Endothelial cell of umbilical vein (primary cell): ENCODE data around the gene IKZF3. TPM values are rescaled to one million over a fixed set of nuclear protein-coding genes. Genes with fewer than 3 reads are reported as not detected.
"Not testable (repeated sequence)": the region's sequence is repeated elsewhere in the genome, so short reads cannot be mapped to it uniquely, and the experiment has no call there.

Experiments
- BruUV-seq: library from RNA; stranded (reverse); fragments of 400-500 nt; replicated peaks from 2 replicates; lab custom pipeline; 2021; lab: Mats Ljungman, UMichigan
- CTCF ChIA-PET: fragments of 300-600, 350-600 bp; sonication (Branson Sonifier 250); formaldehyde crosslinking; loops from one replicate; lab custom pipeline; 2021; ENCODE audit warnings: antibody characterized with exemption, inconsistent platforms; lab: Charles Lee
- POLR2A ChIA-PET: fragments of 300-600, 350-600 bp; sonication (Branson Sonifier 250); formaldehyde crosslinking; loops from one replicate; lab custom pipeline; 2021; ENCODE audit warnings: antibody characterized with exemption, inconsistent platforms; lab: Charles Lee
- DNase-seq: peaks from one replicate; pipeline ENCODE4 v3.0.0-alpha.2; 2011; ENCODE audit warnings: low read depth, low spot score
- FAIRE-seq: peaks from 2 replicates; lab custom pipeline; 2011; peaks lifted over from hg19 to GRCh38; lab: Jason Lieb, UNC
- H2AFZ ChIP-seq: 2 replicates; pipeline ENCODE4 v1.6.0; 2012; ENCODE audit warnings: low read depth, low read length, control low read depth, inconsistent platforms
- H3K27ac ChIP-seq: 2 replicates; pipeline ENCODE4 v1.5.1; 2011; ENCODE audit warnings: low read depth, mild to moderate bottlenecking, control low read depth, low read length, moderate library complexity; ENCODE audit not compliant: insufficient read depth
- H3K27me3 ChIP-seq, 2 experiments: 2 replicates each; pipeline versions ENCODE4 v1.6.0 to v1.6.1; 2011; ENCODE audit warnings: low read length in 2 of 2, mixed read lengths in 1 of 2; ENCODE audit not compliant: control insufficient read depth in 2 of 2, insufficient read depth in 2 of 2
- H3K36me3 ChIP-seq, 2 experiments: 2 replicates in 1 of 2; 3 replicates in 1 of 2; pipeline ENCODE4 v1.5.1; 2011; ENCODE audit warnings: low read length in 2 of 2, mild to moderate bottlenecking in 1 of 2, moderate library complexity in 1 of 2; ENCODE audit not compliant: control insufficient read depth in 2 of 2, insufficient read depth in 2 of 2; ENCODE audit errors: extremely low read depth in 1 of 2
- H3K4me1 ChIP-seq: 3 replicates; pipeline ENCODE4 v1.5.1; 2011; ENCODE audit warnings: mild to moderate bottlenecking, low read length; ENCODE audit not compliant: control insufficient read depth, insufficient read depth; ENCODE audit errors: extremely low read depth
- H3K4me2 ChIP-seq: 2 replicates; pipeline ENCODE4 v1.6.1; 2011; ENCODE audit warnings: low read length, control low read depth, mixed read lengths; ENCODE audit not compliant: insufficient read depth
- H3K4me3 ChIP-seq, 3 experiments: fragments of 200-600 bp in 1 of 3; sonication (generic), shearing (Covaris generic) in 1 of 3; replicated peaks in 1 of 3; 2 replicates each; pipeline ENCODE4 v1.5.1; 2011 to 2016; ENCODE audit warnings: control low read depth in 3 of 3, low read length in 3 of 3, mild to moderate bottlenecking in 2 of 3, inconsistent platforms in 1 of 3, low read depth in 1 of 3, moderate library complexity in 1 of 3; ENCODE audit not compliant: insufficient read depth in 1 of 3
- H3K79me2 ChIP-seq: 2 replicates; pipeline ENCODE4 v1.6.0; 2012; ENCODE audit warnings: low read length, inconsistent platforms; ENCODE audit not compliant: control insufficient read depth, insufficient read depth
- H3K9ac ChIP-seq: replicated peaks from 2 replicates; pipeline ENCODE3; 2011; ENCODE audit warnings: low read length, control low read depth; ENCODE audit not compliant: insufficient read depth; ENCODE audit errors: extremely low read depth
- H3K9me1 ChIP-seq: replicated peaks from 3 replicates; pipeline ENCODE4 v1.6.0; 2011; ENCODE audit warnings: mild to moderate bottlenecking, low read length; ENCODE audit not compliant: control insufficient read depth, insufficient read depth; ENCODE audit errors: extremely low read depth
- H3K9me3 ChIP-seq: replicated peaks from 2 replicates; pipeline ENCODE4 v1.5.1; 2012; ENCODE audit warnings: low read length, inconsistent platforms; ENCODE audit not compliant: control insufficient read depth, insufficient read depth
- H4K20me1 ChIP-seq: replicated peaks from 2 replicates; pipeline ENCODE3; 2011; ENCODE audit warnings: mild to moderate bottlenecking, low read length; ENCODE audit not compliant: control insufficient read depth, insufficient read depth; ENCODE audit errors: extremely low read depth
- EZH2 ChIP-seq: IDR thresholded peaks from 2 replicates; pipeline ENCODE4 v1.6.1; 2012; ENCODE audit warnings: borderline replicate concordance, low read depth, mild to moderate bottlenecking, moderate library complexity, low read length, inconsistent platforms; ENCODE audit not compliant: severe bottlenecking
- FOS ChIP-seq: IDR thresholded peaks from 2 replicates; pipeline ENCODE4 v1.6.1; 2011; ENCODE audit warnings: mild to moderate bottlenecking, low read length, moderate library complexity, borderline replicate concordance; ENCODE audit not compliant: insufficient read depth
- MYC ChIP-seq: IDR thresholded peaks from one replicate; pipeline ENCODE4 v1.6.1; 2011; ENCODE audit warnings: mild to moderate bottlenecking, low read depth, low read length
- POLR2A ChIP-seq: IDR thresholded peaks from 2 replicates; pipeline ENCODE4 v1.6.1; 2012; ENCODE audit warnings: low read depth, mild to moderate bottlenecking, control low read depth, low read length
- dilution Hi-C: fragments of 300-500 bp; cut with MboI; formaldehyde crosslinking; loops from one replicate; pipeline ENCODE4 v1.15.0; 2019; ENCODE audit warnings: low sequenced_read_pairs; ENCODE audit not compliant: extremely low pct_ligation_motif_present
- intact Hi-C: fragments of 100-400 bp; cut with micrococcal nuclease; formaldehyde crosslinking; loops from one replicate; pipeline ENCODE4 v1.10.0; 2022
- polyA plus RNA-seq, 4 experiments: library from polyadenylated mRNA; depleted of rRNA in 3 of 4; stranded (reverse) in 3 of 4; unstranded in 1 of 4; fragments of >200 nt; gene quantifications; 2 replicates each; pipeline versions ENCODE4 v1.2.1 to v1.2.3, GENCODE V29; 2011 to 2012; ENCODE audit warnings: missing spikeins in 1 of 4
- total RNA-seq: library from RNA; stranded (reverse); gene quantifications from 2 replicates; pipeline ENCODE4 v1.2.3, GENCODE V29; 2021

IKZF3 gene
- total and polyA plus RNA-seq, 2 donors (not counting 3 experiments of a cell fraction or from before 2014, with no cell fraction given) = not detected

GRCh38 chr17:39855911-39856649 is 8.0 kb downstream of the IKZF3 start:
- H3K36me3 ChIP-seq, POLR2A ChIA-PET, H3K4me1 ChIP-seq, BruUV-seq, H2AFZ ChIP-seq, H3K9me3 ChIP-seq, H3K4me2 ChIP-seq, H3K9me1 ChIP-seq, H4K20me1 ChIP-seq, H3K9ac ChIP-seq, intact Hi-C loops, FAIRE-seq, dilution Hi-C loops, H3K27ac ChIP-seq, H3K79me2 ChIP-seq, H3K4me3 ChIP-seq, CTCF ChIA-PET, DNase-seq: not testable (repeated sequence)
- H3K27me3 ChIP-seq = peaks cover 14 to 19% of the 10 kb centered on the region in 2 experiments

- FAIRE-seq (no peak), DNase-seq (no peak)
- H3K27ac ChIP-seq = no peak overlapping the region
- no peaks in the 10 kb centered on the region for H3K4me1 ChIP-seq
- H2AFZ ChIP-seq = no peak overlapping the region
- H3K4me3 ChIP-seq = no peak overlapping the region
- no peaks in the 10 kb centered on the region for H4K20me1 ChIP-seq
- ChIA-PET POLR2A (no interaction called here), CTCF (no interaction called here)
- no peaks in the 10 kb centered on the region for H3K79me2 ChIP-seq
- dilution Hi-C loops (no loop called here), intact Hi-C loops (no loop called here)
- no peaks in the 10 kb centered on the region for H3K36me3 ChIP-seq
- no peak for TF ChIP-seq MYC
- no peak for TF ChIP-seq EZH2
- TF ChIP-seq FOS = no peak
- TF ChIP-seq POLR2A = no peak
- BruUV-seq = no TSS peak
- peaks cover 10 to 14% of the 10 kb centered on the region in 2 experiments for H3K27me3 ChIP-seq
- H3K9me1 ChIP-seq = no peaks in the 10 kb centered on the region
- no peak overlapping the region for H3K9ac ChIP-seq
- no peaks in the 10 kb centered on the region for H3K9me3 ChIP-seq
- H3K4me2 ChIP-seq = no peak overlapping the region
These were observed 9.2 kb downstream of the IKZF3 start for GRCh38 chr17:39854909-39855308.
